AG10803 (cell line): Measurements from ENCODE around the gene ITGA11.

ENCODE experiments used
- DNase-seq: peaks from one replicate; pipeline ENCODE4 v3.0.0; 2010; ENCODE audit warnings: low read depth
- H3K4me3 ChIP-seq: 2 replicates; pipeline ENCODE4 v1.5.1; 2011; ENCODE audit warnings: mild to moderate bottlenecking, low read length, control low read depth
- TF ChIP-seq, protein P1 (sequence below): conservative IDR thresholded peaks from 2 replicates; pipeline ENCODE4 v1.5.1; 2011; ENCODE audit warnings: mild to moderate bottlenecking, low read length, control low read depth, inconsistent platforms

Gene ITGA11

DNA sequence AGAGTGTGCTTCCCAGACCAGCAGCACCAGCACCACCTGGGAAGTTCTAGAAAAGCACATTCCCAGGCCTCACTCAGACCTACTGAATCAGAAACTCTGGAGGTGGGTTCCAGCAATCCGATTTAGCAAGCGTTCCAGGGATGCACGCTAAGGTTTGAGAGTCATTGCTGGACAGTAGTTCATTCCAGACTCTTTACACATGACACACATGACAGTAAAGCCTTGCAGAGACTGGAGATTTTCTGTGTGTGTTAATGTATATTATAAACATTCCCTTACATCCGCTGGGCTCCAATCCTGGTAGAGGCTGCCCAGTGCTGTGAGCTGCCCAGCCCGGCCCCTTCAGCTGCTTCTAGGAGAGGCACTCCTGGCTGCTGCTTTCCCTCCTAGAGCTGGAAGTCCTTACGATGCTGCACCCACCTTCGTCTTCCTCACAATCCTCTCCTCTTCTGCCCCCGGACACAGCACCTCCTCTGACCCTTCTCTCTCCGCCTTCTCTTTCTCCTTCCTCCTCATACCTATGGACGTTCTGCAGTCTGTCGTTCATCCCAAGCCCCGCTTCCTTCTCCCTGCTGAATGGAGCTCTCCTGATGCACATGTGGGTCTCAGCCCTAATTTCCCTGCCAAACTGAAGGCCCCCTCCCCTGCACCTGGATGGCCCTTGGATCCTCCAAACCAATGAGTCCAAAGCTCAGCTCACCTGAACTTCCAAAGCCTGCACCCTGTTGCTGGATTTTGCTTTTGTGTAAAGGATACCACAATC, 44.4 kb downstream of the ITGA11 start:
- H3K4me3 ChIP-seq: no peak overlapping the region
- TF ChIP-seq, protein P1, sequence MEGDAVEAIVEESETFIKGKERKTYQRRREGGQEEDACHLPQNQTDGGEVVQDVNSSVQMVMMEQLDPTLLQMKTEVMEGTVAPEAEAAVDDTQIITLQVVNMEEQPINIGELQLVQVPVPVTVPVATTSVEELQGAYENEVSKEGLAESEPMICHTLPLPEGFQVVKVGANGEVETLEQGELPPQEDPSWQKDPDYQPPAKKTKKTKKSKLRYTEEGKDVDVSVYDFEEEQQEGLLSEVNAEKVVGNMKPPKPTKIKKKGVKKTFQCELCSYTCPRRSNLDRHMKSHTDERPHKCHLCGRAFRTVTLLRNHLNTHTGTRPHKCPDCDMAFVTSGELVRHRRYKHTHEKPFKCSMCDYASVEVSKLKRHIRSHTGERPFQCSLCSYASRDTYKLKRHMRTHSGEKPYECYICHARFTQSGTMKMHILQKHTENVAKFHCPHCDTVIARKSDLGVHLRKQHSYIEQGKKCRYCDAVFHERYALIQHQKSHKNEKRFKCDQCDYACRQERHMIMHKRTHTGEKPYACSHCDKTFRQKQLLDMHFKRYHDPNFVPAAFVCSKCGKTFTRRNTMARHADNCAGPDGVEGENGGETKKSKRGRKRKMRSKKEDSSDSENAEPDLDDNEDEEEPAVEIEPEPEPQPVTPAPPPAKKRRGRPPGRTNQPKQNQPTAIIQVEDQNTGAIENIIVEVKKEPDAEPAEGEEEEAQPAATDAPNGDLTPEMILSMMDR: no peak
- no peak for DNase-seq

DNA sequence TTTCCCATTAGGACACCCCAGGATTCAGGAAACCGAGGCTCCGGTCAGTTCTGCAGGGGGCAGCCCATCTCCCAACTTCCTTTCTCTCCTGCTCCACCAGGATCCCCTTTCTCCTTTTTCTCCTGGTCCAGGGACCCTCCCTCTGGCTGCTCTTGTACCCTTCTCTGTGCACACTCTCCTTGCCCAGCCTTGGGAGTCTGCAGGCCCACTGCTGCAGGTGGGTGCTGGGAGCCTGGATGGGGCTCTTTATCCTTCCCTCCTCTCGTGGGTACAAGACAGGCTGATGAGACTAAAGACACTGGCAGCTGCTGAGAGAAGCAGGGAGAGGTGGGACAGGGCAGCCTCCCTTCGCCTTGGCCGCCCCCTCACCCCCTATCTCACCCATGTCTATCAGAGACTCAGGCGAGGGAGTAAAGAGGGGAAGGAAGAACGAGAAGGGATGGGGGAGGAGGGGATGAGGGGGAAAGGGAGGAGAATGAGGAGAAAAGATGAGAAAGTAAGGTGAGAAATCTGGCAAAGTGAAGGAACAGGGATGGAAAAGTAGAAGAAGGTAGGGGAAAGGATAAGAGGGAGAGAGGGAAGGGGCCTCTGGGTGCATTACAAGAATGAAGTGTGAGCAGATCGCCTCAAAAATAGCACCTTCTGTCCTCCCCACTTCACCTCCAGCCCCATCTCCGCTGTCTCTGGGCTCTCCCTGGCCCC, 45.2 kb downstream of the ITGA11 start:
- H3K4me3 ChIP-seq: no peak overlapping the region
- TF ChIP-seq, protein P1: no peak
- no peak for DNase-seq

DNA sequence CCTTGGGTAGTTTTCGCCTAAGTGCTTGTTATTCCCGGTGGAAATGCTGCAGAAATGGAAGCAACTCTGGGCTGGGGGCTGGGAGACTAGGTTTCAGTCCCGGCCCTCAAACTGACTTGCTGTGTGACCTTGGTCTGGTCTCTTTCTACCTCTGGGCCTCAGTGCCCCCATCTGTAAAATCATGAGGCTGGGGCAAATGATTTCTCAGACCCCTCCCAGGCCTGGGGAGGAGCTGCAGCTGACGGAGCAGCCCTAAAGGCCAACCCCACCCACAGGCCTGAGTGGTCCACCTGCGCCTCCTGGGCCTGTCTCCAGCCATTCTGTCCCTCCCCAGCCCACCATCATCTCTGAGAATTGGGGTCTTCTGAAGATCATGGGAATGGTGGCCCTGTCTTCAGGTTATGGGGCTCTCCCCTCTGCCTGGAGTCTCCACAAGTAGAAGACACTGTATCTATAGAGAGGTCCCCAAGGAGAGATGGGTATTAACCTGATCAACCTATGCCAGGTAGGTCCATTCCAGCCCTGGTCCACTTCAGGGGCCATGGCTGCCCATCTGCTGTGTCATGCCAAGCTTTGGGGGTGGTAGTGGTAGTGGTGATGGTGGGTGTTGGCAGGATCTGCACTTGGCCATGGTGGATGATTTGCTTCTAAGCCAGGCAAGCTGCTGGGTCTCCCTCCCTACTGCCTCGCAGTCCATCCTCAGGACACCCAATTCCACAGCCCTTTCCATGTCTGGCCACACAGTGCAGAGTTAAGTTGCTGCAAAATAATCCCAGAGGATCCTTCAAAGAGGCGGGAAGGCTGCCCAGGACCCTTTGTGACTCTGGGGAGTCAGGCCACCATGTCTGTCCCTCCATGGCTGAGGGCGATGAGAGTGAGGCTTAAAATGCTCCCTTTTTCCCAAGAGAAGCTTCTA, 46.0 kb downstream of the ITGA11 start:
- TF ChIP-seq, protein P1: no peak
- DNase-seq: no peak
- H3K4me3 ChIP-seq: no peak overlapping the region

DNA sequence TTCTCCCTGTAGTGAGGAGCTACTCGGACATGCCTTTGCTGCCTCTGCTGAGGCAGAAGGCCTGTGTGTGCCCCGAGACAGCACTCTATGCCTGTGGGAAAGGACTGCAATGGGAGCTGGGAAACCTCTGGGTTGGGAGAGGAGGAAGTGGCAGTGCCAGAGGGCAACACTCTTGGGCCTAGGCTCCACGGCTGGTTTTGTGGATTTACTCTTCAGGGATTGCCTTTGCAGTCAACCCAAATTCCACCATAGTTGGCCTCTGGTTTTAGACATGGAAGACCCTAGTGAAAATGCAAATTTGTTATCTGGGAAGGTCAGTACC, 46.8 kb downstream of the ITGA11 start:
- TF ChIP-seq, protein P1: no peak
- no peak for DNase-seq
- no peak overlapping the region for H3K4me3 ChIP-seq

DNA sequence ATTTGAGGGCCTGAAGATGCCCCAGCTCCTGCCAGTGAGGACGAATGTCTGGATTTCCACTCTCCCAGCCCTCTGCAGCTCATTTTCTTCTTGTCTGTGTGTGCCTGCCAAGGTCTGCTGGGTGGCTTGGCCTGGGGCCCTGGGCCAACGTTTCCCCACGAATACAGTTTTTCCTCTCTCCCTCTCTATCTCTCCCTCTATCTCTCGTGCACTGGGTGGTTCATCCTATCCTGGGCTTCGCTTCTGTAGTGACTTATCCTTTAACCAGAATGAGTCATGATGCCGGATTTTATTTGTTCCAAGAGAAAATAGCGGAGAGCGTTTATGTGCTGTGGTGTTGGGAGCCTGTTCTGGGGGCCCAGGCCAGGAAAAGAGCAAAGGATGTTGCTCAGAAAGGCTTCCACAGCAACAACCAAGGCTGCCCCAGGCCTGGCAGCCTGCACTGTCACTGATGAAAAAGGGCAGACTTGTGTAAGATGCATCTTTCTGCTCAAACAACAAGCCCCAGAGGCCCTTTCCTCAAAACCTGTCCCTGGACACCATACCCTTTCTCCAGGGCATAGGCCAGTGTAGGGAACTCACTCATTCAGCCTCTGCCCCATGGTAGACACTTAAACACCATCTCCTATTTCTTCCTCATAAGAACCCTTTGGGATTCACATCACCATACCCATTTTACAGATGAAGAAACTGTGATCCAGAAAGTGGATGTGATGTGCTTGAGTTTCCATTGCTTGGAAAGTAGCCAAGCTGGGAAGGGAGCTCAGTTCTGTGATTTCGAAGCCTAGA, 47.3 kb downstream of the ITGA11 start:
- TF ChIP-seq, protein P1: no peak
- no peak overlapping the region for H3K4me3 ChIP-seq
- peak; percentile 95 for DNase-seq

DNA sequence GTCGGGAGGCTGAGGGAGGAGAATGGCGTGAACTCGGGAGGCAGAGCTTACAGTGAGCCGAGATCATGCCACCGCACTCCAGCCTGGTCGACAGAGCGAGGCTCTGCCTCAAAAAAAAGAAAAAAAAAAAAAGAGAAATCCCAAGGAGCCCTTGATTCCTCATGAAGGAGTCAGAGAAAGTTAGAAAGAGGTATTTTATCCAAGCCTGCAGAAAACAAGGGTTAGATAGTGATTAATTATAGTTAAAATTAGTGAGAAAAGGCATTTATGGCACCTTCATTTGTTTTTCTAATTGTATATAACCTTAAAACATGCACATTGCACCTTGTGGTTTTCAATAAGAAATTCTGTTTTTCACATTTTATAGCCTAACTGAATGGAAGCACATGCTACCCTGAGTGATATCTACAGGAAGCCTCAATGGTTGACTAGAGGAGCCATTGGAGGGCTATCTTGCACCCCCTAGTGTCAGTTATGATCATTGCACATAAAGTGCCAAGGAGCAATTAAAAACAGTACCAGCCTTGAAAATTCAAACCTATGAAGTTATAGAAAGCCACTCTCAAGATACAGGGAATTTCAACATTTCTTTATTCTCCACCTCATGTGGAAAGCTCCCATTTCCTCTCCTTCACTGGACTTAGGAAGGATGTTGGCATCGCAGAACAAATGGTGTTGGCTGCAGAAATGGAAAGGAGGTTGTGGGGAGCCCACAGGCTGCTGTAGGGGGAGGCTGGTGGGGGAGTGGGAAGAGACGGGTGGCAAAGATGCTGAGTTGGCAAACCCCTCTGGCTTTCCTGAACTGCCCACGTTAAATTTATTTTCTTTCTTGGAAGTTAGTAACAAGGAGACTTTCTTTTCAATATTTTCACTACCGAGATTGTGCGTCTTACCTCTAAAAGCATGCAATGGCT, 48.5 kb downstream of the ITGA11 start:
- no peak overlapping the region for H3K4me3 ChIP-seq
- TF ChIP-seq, protein P1: peak; percentile 73
- DNase-seq: peak; percentile 40
